ENCODE results near the gene MIER2.

DNA sequence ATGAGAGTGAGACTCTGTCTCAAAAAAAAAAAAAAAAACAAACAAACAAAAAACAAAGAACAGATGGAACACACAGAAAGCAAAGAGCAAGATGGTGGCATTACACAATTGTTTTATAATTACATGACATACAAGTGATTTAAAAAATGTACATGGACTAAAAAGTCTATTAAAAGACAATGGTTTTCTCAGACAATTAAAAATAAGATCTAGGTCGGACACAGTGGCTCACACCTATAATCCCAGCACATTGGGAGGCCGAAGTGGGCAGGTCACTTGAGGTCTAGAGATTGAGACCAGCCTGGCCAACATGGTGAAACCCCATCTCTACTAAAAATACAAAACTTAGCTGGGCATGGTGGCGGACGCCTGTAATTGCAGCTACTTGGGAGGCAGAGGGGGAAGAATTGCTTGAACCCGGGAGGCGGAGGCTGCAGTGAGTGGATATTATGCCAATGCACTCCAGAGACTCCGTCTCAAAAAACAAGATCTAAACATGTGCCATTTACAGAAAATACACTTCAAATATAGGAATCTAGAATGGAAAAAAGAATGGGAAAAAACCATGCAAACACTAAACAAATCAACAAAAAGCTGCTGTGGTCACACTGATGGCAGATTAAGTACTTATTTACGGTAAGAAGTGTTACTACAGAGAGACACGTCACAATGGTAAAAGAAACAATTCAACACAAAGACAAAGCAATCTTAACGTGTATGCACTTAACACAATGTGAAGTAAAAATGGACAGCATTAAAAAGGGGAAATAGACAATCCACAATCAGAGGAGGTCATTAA is 26.7 kb downstream of the MIER2 start:
- TF ChIP-seq, protein P1, sequence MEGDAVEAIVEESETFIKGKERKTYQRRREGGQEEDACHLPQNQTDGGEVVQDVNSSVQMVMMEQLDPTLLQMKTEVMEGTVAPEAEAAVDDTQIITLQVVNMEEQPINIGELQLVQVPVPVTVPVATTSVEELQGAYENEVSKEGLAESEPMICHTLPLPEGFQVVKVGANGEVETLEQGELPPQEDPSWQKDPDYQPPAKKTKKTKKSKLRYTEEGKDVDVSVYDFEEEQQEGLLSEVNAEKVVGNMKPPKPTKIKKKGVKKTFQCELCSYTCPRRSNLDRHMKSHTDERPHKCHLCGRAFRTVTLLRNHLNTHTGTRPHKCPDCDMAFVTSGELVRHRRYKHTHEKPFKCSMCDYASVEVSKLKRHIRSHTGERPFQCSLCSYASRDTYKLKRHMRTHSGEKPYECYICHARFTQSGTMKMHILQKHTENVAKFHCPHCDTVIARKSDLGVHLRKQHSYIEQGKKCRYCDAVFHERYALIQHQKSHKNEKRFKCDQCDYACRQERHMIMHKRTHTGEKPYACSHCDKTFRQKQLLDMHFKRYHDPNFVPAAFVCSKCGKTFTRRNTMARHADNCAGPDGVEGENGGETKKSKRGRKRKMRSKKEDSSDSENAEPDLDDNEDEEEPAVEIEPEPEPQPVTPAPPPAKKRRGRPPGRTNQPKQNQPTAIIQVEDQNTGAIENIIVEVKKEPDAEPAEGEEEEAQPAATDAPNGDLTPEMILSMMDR (IDR thresholded peaks at IDR 0.05) = no peak
- no peak for TF ChIP-seq ZFX (IDR thresholded peaks at IDR 0.05; ENCODE audit: borderline replicate concordance)

Measured in 22Rv1 (cell line).